Kidney epithelial cell (primary cell): ENCODE results near the gene ACSF2. TPM values are rescaled to one million over a fixed set of nuclear protein-coding genes. Genes with fewer than 3 reads are reported as not detected.
"Not testable (repeated sequence)": the region's sequence is repeated elsewhere in the genome, so short reads cannot be mapped to it uniquely, and the experiment has no call there.

Experiments
- DNase-seq: peaks from one replicate; pipeline ENCODE4 v3.0.0-alpha.2; 2010; ENCODE audit warnings: low read depth
- H3K27me3 ChIP-seq: 2 replicates; pipeline ENCODE4 v1.6.0; 2011; ENCODE audit warnings: low read length; ENCODE audit not compliant: control insufficient read depth, insufficient read depth
- H3K36me3 ChIP-seq: 2 replicates; pipeline ENCODE4 v1.5.1; 2011; ENCODE audit warnings: low read length; ENCODE audit not compliant: control insufficient read depth, insufficient read depth
- H3K4me3 ChIP-seq: 2 replicates; pipeline ENCODE4 v1.5.1; 2011; ENCODE audit warnings: low read depth, mild to moderate bottlenecking, control low read depth, low read length
- total RNA-seq: library from RNA; depleted of rRNA; stranded (reverse); fragments of >200 nt; gene quantifications from 2 replicates; pipeline ENCODE4 v1.2.3, GENCODE V29; 2015
- TF ChIP-seq, protein P1 (sequence below): IDR thresholded peaks from 2 replicates; pipeline ENCODE4 v1.5.1; 2011; ENCODE audit warnings: mild to moderate bottlenecking, moderate library complexity, low read length, control low read depth, inconsistent platforms; ENCODE audit not compliant: insufficient read depth, poor library complexity, severe bottlenecking

ACSF2 gene
- total RNA-seq, 1 donor from 2014 or later: 24.8 TPM

DNA sequence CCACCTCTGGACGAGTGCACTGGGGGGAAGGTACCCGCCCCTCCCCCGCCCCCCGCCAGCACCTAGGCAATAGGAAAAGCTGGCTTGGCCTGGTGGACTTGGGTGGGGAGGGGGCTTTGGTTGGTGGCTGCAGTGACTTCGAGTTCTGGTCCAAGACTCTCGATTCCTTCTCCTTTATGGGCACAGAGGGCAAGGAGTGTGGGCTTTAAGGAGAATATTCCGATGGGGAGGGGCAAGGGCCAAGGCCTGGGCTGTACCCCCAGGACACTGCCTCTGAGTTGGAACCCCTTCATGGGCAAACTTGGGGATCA, 409 bp downstream of the ACSF2 start:
- Histone ChIP-seq H3K36me3 (no peaks in the 10 kb centered on the region), H3K27me3 (no peaks in the 10 kb centered on the region), H3K4me3 (peak overlapping the region; percentile 48)
- TF ChIP-seq, protein P1, sequence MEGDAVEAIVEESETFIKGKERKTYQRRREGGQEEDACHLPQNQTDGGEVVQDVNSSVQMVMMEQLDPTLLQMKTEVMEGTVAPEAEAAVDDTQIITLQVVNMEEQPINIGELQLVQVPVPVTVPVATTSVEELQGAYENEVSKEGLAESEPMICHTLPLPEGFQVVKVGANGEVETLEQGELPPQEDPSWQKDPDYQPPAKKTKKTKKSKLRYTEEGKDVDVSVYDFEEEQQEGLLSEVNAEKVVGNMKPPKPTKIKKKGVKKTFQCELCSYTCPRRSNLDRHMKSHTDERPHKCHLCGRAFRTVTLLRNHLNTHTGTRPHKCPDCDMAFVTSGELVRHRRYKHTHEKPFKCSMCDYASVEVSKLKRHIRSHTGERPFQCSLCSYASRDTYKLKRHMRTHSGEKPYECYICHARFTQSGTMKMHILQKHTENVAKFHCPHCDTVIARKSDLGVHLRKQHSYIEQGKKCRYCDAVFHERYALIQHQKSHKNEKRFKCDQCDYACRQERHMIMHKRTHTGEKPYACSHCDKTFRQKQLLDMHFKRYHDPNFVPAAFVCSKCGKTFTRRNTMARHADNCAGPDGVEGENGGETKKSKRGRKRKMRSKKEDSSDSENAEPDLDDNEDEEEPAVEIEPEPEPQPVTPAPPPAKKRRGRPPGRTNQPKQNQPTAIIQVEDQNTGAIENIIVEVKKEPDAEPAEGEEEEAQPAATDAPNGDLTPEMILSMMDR: no peak
- DNase-seq: no peak

DNA sequence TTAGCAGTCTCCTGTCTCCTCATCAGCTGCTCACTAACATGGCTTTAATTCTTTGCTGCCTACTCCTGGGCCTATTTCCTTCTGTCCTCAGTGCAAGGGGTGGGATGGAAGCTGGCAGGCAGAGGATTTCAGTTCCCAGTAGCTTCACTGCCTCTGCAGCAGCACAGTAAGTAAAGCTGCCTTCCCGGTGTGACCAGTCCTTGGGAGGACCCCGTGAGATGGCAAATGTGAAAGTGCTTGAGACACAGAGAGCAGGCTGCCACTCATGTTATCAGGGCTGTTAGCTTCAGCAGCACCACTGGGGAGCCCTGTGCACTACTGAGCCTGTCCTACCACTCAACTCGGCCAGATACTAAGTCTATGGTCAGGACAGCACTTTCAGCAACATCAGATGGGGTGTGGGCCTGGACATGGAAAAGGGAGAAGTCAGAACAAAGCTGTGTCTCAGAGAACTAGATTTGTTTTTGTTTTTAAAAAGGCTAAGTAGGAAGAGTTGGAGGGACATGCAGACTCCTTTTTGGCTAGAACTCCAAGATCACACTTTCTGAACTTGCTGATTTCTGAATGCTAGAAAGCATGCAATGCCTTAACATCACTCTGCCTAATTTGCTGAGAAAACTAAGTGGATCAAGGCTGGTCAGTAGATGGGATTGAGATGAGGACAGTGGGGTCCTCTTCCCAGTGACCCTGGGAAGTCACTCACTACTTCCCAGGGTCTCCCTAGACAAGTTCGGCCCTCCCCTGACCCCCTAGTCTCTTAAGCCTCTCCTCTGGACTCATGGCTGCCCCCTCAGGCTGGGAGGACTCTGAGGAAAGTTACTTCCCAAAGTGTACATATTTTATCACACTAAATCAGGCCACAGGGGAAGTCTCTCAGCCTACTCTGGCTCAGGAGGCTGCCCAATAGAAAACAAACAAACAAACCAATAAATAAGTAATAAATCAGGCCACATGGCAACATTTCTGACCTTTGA, 1.1 kb downstream of the ACSF2 start:
- Histone ChIP-seq H3K36me3 (no peaks in the 10 kb centered on the region), H3K27me3 (no peaks in the 10 kb centered on the region), H3K4me3 (peak overlapping the region; percentile 48)
- DNase-seq: no peak
- TF ChIP-seq, protein P1: peak; percentile 46

DNA sequence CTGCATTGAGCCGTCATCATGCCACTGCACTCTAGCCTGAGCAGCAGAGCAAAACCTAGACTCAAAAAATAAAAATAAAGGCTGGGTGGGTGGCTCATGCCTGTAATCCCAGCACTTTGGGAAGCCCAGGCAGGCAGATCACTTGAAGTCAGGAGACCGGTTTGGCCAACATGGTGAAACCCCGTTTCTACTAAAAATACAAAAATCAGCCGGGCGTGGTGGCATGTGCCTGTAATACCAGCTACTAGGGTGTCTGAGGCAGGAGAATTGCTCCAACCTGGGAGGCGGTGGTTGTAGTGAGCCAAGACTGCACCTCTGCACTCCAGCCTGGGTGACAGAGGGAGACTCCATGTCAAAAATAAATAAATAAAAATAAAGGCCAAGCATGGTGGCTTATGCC, 2.1 kb downstream of the ACSF2 start:
- not testable (repeated sequence) for H3K4me3 ChIP-seq

DNA sequence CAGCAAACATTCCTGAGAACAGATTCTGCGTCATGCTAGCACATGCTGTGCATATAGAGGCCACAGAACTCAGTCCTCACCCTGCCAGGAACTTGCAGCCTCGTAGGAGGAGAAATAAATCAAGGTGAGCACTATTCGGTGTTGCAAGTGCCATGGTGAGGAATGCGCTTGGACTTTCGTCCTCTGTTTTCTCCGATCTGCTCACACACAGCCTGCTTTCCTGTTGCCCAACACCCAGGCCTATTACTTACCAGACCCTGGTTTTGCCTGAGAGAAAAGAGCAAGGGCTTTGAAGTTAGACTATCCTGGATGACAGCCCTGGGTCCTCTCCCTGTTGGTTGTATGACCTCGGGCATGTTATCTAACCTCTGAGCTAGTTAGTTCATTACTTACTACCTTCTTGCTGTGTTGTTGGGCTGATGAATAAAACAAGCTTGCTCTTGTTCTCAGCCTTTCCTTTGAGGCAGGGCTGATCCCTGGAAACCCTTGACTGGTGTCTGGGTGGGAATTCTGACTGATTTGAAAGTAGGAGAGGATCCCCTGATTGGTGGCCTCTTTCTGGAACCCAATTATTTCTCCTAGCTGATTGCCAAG, 2.9 kb downstream of the ACSF2 start:
- no peaks in the 10 kb centered on the region for H3K27me3 ChIP-seq
- no peak for DNase-seq
- TF ChIP-seq, protein P1: no peak
- no peak overlapping the region for H3K4me3 ChIP-seq
- H3K36me3 ChIP-seq: no peaks in the 10 kb centered on the region

More for the DNA sequence above, 2.1 kb downstream of the ACSF2 start:
- DNase-seq, H3K27me3 ChIP-seq, H3K36me3 ChIP-seq: not testable (repeated sequence)

DNA sequence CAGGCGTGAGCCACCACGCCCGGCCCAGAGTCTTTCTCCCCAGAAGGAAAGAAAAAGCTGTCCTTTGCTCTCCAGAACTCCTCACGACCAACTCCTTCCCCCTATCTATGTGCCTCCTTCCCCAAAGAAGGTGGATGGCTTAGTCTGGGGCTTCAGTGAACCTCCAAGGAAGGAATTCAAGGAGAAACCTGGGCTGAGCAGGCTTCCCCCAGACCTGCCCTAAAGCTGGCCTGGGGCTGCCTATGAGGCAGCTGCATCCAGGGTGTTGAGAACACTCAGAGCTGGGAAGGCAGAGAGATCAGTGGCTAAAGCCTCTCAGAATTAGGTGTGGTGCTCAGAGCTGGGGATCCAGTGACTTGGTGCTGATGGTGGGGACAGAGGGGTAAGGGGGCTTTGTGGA, 3.8 kb downstream of the ACSF2 start:
- no peak overlapping the region for H3K4me3 ChIP-seq
- TF ChIP-seq, protein P1: no peak
- no peak for DNase-seq
- no peaks in the 10 kb centered on the region for H3K36me3 ChIP-seq
- H3K27me3 ChIP-seq: no peaks in the 10 kb centered on the region

DNA sequence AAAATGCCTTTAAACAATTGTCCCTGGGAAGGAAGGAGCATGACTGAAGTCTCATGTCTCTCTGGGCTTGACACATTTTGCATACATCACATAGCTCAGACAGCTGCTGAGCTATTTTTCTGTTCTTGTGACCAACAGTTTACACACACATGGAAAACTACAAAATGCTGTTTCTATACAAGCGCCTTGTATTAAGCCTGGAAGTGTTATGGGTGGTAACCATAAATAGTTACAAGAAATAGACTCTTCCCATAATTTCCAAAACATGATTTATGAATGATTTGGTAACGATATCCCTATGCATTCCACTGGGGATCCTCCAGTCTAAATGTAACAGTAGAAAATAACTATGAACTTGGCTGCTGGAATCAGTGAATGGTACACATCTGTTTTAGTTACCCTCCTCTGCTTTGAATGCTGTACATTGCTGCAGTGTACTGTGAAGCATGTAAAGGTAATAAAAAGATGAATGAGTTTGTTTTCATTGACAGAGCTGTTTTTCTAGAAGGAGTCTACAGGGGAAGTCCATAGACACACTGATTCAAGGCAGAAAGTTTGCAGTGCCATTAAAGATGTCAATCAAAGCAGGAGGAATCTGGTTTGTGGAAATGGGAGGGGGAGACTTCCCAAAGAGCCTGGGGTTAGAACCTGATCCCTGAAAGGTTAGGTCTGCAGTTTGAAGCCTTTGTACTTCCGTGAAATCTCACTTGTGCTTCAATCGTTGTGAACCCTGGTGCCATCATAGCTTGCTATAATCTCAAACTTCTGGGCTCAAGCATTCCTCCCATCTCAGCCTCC, 5.0 kb downstream of the ACSF2 start:
- TF ChIP-seq, protein P1: no peak
- no peaks in the 10 kb centered on the region for H3K27me3 ChIP-seq
- H3K36me3 ChIP-seq: no peaks in the 10 kb centered on the region
- no peak overlapping the region for H3K4me3 ChIP-seq
- no peak for DNase-seq
